Superior temporal gyrus (tissue), 1 donor: Measurements from ENCODE around the gene SLIT3.
A peak's percentile ranks its signal among the peaks of the same experiment; 100 is the strongest.

Experiments
- DNase-seq: peaks from one replicate; pipeline ENCODE4 v3.0.0-alpha.2; 2016; ENCODE audit errors: extremely low spot score

SLIT3 gene

DNA sequence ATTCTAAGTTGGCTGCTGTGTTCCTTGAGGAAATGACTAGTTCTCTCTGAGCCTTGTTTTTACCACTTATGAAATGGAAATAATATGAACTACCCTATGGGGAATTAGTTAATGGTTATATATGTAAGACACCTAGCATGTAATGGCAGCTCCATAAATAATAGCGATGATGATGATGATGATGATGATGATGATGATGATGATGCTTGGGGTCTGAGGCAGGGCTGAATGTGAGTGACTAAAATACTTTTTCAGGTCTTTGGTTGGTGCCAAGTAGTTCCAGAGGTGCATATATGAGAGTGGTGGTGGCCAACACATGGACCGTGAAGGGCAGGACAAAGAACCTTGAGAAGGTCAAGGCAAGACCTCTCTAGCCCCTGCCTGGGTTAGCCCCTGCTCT, 598.4 kb downstream of the SLIT3 start:
- DNase-seq: no peak

- DNase-seq: no peak
Measured at GRCh38 chr5:168701641-168702040, 599.3 kb downstream of the SLIT3 start.

DNA sequence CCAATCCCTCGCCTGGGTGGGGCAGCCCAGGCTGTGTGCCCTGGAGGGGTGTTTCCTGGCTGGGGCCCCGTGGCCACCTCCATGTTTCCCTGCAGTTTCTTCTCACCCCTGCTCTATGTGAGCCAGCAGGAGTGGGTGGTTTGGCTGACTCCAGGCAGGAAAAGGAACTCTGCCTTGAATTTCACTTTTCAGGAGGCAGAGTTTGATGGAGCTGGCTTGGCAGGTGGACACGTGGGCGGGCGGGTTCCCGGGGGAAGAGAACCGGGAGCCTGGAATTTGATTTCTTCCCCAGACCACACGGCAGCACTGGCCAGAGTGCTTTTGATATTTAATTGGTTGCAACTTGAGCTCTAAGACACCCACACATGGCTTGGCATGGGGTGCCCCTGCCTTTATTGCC, 601.9 kb downstream of the SLIT3 start:
- DNase-seq: no peak

DNA sequence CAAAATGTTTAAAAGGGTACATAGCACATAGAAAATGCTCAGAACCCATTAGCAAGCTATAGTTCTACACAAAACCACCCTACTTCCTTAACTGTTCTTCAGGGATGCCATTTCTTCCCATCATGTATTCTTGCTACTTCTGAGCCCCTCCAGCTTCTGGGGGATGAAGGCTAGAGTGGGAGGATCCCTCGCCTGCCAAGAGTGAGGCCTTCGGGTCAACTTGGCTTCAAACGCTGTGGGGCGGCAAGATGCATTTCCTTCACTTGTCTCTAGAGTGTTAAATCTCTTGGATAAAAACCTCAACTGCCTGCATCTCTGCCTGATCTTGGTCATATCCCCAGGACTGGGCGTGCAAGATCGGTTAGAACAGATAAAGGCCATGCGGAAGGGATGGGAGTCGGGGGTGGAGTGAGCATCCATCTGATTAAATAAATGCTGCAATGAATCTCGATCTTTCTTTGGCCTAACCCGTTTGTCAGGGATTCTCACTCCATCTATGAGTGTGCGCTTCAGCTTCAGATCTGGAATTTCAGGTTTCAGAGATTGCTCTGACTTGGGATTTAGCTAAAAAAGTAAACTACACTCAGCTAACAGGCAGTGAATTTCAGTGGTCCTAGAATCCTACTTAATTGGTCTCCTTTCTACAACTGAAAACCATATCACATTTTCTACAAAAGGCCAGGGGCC, 603.8 kb downstream of the SLIT3 start:
- DNase-seq: no peak

DNA sequence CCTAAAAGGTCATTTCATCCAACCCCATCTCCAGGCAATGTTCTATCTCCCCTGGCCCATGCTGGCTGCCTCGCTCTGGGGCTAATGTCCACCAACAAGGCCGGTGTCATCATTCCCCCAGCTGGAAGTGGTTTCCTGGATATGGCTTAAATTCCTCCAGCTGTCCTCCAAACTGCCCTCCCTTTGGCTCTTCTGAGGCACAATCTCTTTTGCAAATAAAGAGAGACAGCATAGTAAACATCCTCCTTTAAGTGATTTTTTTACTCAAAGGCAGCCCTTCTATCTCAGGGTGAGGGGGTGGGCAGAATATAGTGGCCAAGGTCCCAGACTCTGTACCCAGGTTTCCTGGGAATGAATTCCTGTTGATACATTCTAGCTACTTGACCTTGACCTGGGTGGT, 604.3 kb downstream of the SLIT3 start:
- DNase-seq: no peak

GRCh38 chr5:168695301-168695835, 605.6 kb downstream of the SLIT3 start:
- DNase-seq: no peak

DNA sequence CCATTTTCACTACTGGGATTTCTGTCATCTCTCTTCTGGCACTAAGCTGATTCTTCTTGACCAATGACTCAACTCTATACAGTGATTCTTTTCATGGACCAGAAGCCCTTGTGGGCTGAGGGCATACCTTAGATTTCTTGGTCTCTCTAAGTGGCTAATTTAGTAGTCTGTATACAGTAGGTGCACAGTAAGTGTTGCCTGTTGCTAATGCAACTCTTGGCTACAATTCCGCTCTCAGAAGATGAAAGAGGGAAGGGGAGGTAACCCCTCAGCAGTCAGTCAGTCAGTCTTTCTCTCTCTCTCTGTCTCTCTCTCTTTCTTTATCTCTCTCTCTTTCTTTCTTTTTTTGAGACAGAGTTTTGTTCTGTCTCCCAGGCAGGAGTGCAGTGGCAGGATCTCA, 606.6 kb downstream of the SLIT3 start:
- DNase-seq: no peak

- DNase-seq: no peak
Measured at GRCh38 chr5:168693883-168694282, 607.1 kb downstream of the SLIT3 start.

- no peak for DNase-seq
Measured at GRCh38 chr5:168693297-168693696, 607.6 kb downstream of the SLIT3 start.

- no peak for DNase-seq
Measured at GRCh38 chr5:168691891-168692290, 609.0 kb downstream of the SLIT3 start.

DNA sequence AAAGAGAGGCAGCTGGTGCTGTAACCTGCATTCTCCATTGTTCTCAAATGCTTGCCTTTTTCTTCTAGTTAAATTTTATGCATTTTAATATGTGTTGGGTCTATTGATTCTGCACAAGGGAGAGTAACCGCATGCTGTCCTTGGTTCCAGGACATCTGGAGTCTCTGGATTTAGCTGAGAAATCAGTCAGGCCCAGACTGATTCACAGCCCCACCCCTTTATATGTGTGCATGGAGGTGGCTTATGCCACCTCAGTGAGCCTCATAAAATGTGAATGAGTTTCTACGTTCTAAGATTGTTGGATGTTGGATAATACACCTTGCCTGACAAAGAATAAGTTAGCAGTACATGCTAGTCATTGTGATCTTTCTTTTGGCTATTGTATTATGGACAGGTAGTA, 611.7 kb downstream of the SLIT3 start:
- DNase-seq: no peak

GRCh38 chr5:168686837-168687236, 614.1 kb downstream of the SLIT3 start:
- no peak for DNase-seq

DNA sequence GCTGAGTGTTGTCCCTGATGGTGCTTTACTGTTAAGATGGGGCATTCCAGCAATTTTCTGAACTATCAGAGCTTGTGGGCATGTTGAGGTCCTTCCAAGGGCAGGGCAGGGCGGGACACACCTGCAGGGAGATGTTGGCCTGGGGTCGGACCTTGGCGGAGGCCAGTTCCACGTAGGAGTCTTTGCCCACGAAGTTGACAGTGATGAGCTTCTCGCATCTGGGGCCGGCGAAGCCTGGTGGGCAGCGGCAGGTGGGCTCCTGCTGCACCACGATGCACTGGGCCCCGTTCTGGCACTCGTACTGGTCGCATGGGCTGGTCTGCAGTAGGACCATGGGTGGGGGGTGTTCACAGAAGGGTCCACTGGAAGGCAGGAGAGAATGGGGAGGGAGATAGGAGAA, 615.4 kb downstream of the SLIT3 start:
- DNase-seq: no peak

DNA sequence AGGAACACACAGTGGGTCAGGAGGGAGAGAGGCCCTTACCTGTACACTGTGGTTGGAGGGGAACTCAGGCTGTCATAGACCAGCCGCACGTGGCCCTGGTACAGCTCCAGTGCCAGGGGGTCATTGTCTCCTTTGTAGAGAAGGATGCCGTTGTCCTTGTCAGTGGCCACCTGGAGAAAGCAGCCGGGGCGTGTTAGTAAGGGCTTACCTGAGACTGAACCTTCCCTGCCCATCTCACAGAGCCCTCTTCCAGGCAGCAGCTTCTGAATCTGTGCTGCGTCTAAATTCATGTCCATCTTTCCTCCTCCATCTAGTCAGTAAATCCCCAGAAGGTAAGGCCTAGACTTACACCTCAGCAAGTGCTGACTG, 617.0 kb downstream of the SLIT3 start:
- no peak for DNase-seq

DNA sequence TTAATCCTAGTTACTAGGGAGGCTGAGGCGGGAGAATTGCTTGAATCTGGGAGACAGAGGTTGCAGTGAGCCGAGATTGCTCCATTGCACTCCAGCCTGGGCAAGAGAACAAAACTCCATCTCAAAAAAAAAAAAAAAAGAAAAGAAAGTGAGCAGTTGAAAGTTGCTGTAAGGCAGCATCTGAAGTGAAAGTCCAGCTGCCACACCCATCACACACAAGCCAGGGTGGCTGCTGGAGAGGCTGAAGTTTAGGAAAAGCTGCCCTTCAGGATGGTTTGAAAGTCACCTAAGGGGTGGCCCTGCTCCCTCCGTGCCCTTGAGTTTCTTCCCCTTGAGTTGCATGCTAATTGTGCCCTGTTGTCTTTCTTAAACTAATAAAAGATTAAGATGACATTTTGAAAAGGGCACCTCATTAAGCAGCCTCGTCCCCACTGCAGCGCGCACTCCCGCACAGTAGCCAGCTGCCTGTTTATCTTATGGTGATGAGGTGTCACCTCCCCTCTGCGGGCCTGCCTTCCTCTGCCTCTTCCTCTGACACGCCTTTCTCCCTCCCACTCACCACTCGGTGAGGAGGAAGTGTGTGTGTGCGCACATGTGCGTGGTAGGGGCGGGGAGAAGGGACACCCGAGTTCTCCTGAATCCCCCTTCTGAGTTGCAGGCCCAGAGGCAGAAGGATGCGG, 617.6 kb downstream of the SLIT3 start:
- no peak for DNase-seq

- DNase-seq: no peak
Measured at GRCh38 chr5:168681556-168682183, 619.3 kb downstream of the SLIT3 start.

- no peak for DNase-seq
Measured at GRCh38 chr5:168680395-168680794, 620.5 kb downstream of the SLIT3 start.

- DNase-seq: peak; percentile 91
Measured at GRCh38 chr5:168679515-168679920, 621.4 kb downstream of the SLIT3 start.

GRCh38 chr5:168676501-168676900, 624.4 kb downstream of the SLIT3 start:
- DNase-seq: no peak

DNA sequence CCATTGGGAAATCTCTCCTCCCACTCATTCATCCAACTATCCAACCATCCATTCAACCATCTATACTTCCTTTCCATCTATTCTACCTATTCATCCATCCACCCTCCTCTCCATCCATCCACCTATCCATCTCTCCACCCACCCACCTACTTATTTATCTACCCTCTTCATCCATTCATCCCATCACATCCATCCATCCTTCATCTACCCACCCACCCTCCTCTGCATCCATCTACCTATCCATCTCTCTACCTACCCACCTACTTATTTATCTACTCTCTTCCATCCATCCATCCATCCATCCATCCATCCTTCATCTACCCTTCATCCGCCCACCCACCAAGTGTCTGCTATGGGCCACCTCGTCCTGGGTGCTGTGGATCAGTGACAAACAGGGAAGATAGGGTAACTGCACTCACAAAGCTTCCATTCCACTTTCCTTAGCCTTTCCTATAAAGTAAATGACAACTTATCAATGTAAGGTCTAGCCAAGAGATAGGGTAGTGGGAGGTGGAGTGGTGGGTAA, 625.0 kb downstream of the SLIT3 start:
- no peak for DNase-seq

DNA sequence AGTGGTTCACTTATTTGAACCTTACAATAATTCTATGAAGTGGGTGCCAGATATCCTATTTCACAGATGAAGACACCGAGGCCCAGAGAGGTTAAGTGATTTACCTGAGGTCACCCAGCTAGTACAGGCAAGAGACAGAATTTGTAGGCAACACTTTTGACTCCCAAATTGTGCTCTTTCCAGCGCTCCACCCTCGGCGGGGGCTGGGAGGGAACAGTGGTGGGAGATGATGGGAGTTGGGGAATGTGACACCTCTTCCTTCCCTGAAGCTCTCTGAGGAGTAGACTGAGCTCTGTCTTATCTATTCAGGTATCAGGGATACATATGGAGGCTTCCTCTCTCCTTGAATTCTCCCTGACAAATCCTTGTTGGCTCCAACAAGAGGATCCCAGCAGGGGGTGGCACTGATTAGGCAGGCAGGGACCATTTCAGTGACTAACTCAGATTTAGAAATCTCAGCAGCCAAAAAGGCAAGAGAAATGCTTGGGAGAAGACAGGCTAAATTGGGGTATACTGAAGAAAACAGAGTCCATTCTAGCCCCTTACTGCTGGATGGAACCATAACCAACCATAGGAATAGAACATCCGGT, 626.0 kb downstream of the SLIT3 start:
- no peak for DNase-seq

DNA sequence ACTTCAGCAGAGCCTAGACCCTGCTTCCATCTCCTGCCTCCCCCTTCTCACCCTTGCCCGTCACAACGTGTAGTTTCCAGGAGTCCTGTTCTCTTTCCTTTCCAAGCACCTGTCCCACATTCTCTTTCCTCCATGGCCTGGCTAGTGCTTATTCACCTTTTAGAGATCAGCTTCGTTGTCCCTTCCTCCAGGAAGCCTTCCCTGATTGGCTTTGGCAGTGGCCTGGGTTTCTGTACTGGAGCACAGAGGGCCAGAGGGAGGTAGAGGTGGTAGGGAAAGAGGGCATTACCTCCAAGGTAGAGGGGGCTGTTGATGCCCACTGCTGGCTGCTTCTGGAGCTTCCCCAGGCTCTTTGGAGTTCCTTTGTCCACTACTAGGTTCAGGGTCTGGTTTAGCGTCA, 628.1 kb downstream of the SLIT3 start:
- no peak for DNase-seq
